Peyer's patch (tissue), 4 donors: ENCODE results near the gene MED12.

Source experiments
- CTCF ChIP-seq, 6 experiments: fragments of 450-650 bp in 4 of 6; fragments of 200-600 bp in 2 of 6; sonication (generic) in 1 of 6; IDR thresholded peaks; one replicate each; pipeline ENCODE4 v1.5.1; 2017 to 2019; ENCODE audit warnings: antibody characterized with exemption in 6 of 6, mild to moderate bottlenecking in 3 of 6, moderate library complexity in 1 of 6
- POLR2A ChIP-seq, 2 donors: fragments of 450-650 bp; IDR thresholded peaks; one replicate each; pipeline ENCODE4 v1.5.1; 2017; ENCODE audit warnings: antibody characterized with exemption in 2 of 2, mild to moderate bottlenecking in 2 of 2, moderate library complexity in 2 of 2

GRCh38 chrX:71095981-71096759, 22.2 kb upstream of the MED12 start:
- TF ChIP-seq CTCF (IDR thresholded peaks at IDR 0.05) (no peak), POLR2A (IDR thresholded peaks at IDR 0.05) (no peak)
